GM19193 (cell line): ENCODE measurements around the gene MILR1.

Experiments
- POLR2A ChIP-seq: IDR thresholded peaks from 4 replicates; pipeline ENCODE4 v1.6.1; 2011; ENCODE audit not compliant: insufficient read depth, insufficient read length; ENCODE audit errors: extremely low read depth

The MILR1 gene, protein sequence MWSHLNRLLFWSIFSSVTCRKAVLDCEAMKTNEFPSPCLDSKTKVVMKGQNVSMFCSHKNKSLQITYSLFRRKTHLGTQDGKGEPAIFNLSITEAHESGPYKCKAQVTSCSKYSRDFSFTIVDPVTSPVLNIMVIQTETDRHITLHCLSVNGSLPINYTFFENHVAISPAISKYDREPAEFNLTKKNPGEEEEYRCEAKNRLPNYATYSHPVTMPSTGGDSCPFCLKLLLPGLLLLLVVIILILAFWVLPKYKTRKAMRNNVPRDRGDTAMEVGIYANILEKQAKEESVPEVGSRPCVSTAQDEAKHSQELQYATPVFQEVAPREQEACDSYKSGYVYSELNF

DNA sequence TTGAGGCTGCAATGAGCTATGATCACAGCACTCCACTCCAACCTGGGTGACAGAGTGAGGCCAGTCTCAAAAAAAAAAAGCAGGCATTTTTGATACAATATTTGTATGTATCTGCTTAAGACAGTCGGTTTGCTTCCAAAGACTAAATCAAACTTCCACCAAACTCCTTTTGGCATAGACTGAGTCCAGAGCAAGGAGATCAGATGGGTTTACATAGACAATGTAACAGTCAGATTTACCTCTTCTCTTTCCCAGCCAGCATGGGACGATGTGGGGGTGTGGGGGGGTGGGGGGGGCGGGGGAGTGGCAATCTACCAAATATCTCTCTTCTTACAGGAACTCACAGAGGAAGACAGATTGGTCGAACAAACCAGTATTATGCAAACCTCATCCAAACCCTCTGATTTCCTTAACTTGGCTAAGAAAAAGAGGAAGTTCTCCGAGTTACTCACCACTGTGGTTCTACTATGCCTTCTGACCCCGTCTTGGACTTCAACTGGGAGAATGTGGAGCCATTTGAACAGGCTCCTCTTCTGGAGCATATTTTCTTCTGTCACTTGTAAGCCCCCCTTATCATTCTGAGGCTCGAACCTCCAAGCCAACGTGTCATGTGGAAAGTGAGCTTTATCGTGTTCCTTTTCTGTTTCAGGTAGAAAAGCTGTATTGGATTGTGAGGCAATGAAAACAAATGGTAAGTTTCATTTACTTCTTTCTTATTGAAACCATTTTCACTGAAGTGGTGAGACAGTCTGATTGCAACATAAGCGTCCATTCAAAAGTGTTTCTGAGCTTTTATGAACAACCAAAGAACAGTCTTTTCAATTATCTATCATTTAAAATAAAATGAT is at the start of gene MILR1:
Gene MILR1 (plus strand): TSS at position 451 of the 848 bp plus-strand sequence. CDS start 54 bp downstream, at position 505.
- no peak for TF ChIP-seq POLR2A

DNA sequence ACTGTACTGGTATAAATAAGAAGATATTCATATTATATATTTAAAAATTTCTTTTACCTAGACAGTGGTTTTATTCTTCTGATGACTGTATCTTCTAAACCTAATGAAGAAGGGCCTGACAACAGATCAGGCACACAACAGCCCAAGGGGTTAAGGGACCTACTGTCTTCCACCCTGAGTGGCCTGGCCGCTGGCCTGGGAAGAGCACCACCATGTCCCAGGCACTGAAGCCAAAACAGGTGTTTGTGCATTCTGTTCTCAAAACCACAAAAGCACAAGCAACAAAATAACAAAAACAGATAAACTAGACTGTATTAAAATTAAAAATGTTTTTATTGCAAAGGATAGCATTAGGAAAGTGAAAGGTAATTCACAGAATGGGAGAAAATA is 49.2 kb upstream of the MILR1 start:
- TF ChIP-seq POLR2A: no peak

DNA sequence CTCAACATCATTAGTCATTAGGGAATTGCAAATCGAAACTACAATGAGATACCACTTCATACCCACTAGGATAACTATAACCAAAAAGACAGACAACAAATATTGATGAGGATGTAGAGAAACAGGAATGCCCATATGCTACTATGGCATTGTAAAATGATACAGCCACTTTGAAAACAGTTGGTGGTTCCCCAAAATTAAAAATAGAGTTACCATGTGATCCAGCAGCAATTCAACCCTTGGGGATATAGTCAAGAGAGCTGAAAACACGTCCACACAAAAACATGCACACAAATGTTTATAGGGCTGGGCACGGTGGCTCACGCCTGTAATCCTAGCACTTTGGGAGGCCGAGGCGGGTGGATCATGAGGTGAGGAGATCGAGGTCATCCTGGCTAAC is 48.3 kb upstream of the MILR1 start:
- no peak for TF ChIP-seq POLR2A

DNA sequence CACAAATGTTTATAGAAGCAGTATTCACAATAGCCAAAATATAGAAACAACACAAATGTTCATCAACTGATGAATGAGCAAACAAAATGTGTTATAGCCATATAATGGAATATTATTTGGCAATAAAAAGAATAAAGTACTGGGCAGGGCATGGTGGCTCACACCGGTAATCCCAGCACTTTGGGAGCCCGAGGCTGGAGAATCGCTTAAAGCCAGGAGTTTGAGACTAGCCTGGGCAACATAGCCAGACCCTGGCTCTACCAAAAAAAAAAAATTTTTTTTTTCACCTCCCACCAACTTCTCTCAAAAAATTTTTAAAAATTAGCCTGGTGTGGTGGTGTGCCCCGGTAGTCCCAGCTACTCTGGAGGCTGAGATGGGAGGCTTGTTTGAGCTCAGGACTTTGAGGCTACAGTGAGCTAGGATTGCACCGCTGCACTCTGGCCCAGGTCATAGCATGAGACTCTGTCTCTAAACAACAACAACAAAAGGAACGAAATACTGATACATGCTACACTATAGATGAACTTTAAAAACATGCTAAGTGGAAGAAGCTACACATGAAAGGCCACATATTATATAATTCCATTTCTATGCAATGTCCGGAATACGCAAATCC is 47.6 kb upstream of the MILR1 start:
- TF ChIP-seq POLR2A: no peak

DNA sequence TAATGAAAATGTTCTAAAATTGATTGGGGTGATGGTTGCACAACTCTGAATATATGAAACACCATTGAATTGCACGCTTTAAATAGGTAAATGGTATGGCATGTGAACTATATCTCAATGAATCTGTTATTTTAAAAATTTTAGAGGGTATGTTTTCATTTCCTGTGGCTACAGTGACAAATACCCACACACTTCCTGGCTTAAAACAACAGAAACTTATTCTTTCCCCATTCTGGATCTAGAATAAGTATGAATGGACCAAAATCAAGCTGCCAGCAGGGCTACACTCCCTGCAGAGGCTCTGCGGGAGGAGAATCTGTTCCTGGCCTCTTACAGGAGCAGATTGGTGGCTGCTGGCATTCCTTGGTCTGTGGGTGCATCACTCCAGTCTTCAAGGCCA is 47.0 kb upstream of the MILR1 start:
- no peak for TF ChIP-seq POLR2A

DNA sequence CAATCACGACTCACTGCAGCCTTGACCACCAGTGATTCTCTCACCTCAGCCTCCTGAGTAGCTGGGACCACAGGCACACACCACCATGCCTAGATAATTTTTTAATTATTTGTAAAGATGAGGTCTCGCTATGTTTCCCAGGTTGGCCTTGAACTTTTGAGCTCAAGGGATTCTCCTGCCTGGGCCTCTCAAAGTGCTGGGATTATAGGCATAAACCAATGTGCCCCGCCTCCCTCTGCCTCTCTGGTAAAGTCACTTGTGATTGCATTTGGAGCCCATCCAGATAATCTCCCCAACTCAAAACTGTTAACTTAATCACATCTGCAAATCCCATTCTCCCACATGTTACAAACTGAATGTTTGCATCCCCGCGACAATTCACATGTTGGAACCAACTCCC is 46.4 kb upstream of the MILR1 start:
- TF ChIP-seq POLR2A: no peak

DNA sequence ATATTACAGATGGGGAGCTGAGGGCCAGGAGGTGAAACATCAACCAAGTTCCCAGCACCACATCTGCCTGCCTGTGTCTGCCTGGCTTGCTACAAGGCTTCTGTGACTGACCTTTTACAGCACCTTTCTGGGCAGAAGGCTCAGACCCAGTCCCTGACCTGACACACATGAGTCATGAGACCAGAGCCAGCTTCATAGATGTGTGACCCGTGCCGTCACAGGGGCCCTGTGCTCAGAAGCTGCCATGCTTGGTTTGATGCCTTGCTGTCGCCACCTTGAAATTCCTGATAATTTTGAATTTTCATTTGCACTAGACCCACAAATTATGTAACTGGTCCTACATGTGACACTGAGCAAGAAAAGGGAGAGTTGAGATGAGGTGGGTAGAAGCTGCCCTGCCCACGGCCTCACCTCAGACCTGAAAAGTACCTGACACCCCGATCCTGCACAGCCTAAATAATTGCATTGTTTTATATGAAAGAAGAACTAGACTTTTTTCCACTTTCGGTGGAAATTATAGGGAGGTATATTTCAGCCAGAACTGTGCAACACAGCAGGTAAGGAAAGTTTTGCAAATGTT is 44.9 kb upstream of the MILR1 start:
- TF ChIP-seq POLR2A: no peak

DNA sequence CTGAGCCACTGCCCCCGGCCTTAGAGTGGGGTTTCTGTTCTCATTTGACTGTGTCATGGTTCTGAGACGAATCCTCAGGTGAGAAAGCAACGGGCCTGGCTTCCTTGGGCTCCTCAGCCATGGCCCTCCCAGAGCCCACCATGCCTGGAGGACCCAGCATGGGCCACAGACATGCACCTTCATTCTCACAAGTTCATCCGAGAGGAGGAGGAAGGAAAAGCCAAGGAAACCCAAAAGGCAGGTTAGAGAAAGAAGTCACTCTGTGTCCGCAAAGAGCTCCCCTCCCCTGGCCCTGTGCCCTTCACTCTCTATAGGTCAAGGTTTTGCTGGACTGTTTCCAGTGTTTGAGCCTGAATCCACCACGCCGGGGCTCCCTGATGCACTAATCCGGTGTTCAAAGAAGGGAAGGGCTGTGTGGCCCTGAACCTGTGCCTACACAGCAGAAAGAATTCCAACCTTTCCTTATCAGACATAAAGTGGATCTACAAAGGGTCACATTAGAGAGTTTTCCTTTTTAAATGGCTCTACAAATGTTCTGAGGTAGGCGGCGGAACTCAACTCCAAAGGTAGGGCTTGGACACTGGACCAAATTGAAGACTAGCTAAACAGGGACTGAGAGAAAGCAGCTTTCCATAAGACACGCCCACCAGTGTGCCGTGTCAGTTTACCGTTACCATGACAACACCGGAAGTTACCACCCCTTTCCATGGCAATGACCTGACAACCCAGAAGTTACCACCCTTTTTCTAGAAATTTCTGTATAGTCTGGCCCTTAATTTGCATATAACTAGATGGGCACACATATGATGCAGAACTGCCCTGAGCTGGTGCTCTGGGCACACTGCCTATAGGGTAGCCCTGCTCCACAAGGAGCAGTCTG is 42.4 kb upstream of the MILR1 start:
- no peak for TF ChIP-seq POLR2A

DNA sequence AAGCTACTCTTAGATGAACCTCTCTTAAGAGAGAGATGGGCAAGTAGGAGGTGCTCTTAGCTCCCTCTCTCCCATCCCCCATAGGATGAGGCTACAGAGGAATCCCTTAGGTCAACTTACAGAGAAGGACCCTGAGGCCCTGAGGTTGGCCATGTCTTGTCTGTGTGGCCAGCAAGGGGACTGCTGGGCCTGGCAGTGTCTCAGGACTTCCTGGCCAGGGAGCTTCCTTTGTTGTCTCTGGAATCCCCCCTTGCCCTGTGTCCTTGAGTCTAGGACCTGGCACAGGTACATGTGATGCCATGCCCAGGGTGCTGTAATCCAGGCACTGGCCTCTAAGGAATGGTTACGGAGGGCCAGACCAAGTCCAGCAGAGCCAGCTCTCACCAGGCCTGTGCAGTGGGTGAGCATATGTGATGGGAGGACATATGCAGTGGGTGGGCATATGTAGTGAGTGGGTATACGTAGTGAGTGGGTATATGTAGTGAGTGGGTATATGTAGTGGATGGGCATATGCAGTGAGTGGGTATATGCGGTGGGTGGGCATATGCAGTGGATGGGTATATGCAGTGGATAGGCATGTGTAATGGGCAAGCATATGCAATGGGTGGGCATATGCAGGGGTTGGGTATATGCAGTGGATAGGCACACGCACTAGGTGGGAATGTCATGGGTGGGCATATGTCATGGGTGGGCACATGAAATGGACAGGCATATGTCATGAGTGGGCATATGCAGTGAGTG is 38.0 kb upstream of the MILR1 start:
- TF ChIP-seq POLR2A: no peak

DNA sequence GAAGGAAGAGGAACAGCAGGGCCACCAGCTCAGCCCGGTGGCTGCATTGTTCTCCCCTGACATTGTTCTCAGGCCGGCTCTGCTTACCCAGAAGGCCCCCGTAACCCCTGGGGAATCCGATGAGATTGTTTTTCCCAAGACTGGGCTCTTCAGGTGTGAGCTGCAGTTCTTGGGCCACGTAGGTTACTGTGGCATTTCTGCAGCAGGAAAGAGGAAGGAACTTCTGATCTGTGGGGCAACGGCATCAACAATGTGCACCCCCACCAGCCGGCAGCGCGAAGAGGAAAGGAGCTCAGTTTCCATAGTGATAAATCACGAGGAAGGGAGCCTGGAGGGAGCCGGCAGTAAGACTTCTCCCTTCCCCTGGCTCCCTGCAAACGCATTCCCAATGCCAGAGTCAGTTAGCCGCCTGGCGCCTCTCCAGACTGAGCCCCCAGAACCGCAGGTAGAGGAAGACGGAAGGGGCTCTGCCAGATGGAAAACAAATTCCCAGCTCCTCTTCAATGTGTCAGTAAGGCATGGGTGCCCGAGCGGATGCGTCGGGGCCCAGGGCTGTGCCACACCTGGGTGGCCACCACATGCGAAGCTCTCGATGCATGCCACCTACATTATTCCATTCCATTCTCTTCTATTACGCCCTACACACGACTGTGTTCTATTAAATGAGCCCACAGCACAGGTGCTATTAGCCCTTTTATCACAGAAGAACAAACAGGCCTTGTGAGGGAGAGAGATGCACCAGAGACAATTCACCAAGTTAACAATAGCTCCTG is 36.7 kb upstream of the MILR1 start:
- TF ChIP-seq POLR2A: no peak

DNA sequence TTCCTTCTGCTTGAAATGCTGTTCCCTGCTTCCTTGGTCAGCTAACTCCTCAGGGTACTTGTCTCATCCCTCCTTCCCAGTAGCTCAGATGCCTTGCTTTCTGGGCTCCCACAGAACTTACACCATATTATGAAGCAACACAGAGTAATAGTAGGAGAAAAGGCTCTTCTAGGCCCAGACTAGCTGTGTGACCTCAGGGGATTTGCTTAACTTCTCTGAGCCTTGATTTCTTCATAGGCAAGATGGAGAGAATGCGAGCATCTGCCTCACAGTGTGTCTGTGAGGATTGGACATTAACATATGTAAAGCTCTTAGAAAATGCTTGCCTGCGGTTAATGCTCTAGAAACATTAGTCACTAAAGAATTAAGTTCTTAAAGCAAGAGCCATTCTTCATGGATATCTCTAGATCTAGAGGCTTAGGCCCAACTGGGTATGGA is 36.0 kb upstream of the MILR1 start:
- TF ChIP-seq POLR2A: no peak

DNA sequence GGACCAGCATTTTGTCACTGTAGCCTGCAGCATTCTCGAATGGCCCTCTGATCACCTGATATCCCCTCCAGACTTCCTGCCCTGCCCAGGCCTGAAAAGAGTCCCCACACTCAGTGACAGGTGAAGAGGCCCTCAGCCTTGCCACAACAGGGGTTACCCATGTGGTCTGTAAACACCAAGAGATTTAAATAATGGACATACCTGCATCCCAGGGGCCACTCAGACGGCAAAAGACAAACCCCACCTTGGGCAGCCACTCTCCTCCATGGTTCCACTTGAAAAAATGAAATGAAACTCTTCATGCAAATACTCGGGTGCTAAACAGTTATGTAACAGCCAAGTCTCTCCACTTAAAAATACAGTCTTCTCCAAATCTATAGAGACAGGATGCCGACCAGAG is 35.4 kb upstream of the MILR1 start:
- no peak for TF ChIP-seq POLR2A

DNA sequence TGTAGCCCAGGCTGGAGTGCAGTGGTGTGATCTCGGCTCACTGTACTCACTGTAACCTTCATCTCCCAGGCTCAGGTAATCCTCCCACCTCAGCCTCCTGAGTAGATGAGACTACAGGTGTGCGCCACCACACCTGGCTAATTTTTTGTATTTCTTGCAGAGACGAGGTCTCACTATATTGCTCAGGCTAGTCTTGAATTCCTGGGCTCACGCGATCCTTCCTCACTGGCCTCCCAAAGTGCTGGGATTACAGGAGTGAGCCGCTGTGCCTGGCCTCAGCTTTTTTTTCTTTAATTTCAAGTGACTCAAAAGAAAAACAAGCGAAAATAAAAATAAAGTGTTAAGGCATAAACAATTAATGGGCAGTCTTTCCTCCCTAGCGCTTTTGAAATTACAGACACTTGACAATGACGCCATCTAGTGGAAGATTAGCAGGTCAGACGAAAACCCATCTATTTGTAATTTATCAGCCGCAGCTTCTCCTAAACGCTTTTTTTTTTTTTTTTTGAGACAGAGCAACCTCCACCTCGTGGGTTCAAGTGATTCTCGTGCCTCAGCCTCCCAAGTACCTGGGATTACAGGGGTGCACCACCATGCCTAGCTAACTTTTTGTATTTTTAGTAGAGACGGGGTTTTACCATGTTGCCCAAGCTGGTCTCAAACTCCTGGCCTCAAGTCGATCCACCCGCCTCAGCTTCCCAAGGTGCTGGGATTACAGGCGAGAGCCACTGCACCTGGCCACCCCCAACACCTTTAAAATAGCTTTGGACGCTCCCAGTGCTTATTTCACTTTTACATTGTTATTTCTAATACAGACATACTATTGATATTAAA is 30.2 kb upstream of the MILR1 start:
- TF ChIP-seq POLR2A: no peak
